Nephron progenitor cell (in vitro differentiated cells): ENCODE results near the gene POLR1G.
A peak's percentile ranks its signal among the peaks of the same experiment; 100 is the strongest.

ENCODE experiments used
- DNase-seq: peaks from one replicate; pipeline ENCODE4 v3.0.0; 2021
- H3K27ac Mint-ChIP-seq: 2 replicates; pipeline ENCODE4 v1.8.0; 2021; ENCODE audit warnings: mild to moderate bottlenecking, moderate library complexity, mixed read lengths
- H3K27me3 Mint-ChIP-seq: 2 replicates; pipeline ENCODE4 v1.8.0; 2021; ENCODE audit warnings: mild to moderate bottlenecking, low read depth, mixed read lengths; ENCODE audit not compliant: poor library complexity
- H3K36me3 Mint-ChIP-seq: 2 replicates; pipeline ENCODE4 v1.8.0; 2021; ENCODE audit warnings: low read depth, mixed read lengths
- H3K4me1 Mint-ChIP-seq: 2 replicates; pipeline ENCODE4 v1.8.0; 2021; ENCODE audit warnings: mixed read lengths
- H3K4me3 Mint-ChIP-seq: 2 replicates; pipeline ENCODE4 v1.8.0; 2021; ENCODE audit warnings: mild to moderate bottlenecking, moderate library complexity, mixed read lengths
- H3K9me3 Mint-ChIP-seq: 2 replicates; pipeline ENCODE4 v1.8.0; 2021; ENCODE audit warnings: mild to moderate bottlenecking, moderate library complexity, mixed read lengths
- CTCF ChIP-seq: fragments of 200-600 bp; sonication (generic); IDR thresholded peaks from 2 replicates; pipeline ENCODE4 v1.5.0; 2021; ENCODE audit warnings: antibody characterized with exemption

POLR1G gene

GRCh38 chr19:45450012-45450333 is 43.5 kb downstream of the POLR1G start:
- Mint-ChIP-seq H3K9me3 (peaks cover 5% of the 10 kb centered on the region), H3K27ac (peak overlapping the region; percentile 99)

DNA sequence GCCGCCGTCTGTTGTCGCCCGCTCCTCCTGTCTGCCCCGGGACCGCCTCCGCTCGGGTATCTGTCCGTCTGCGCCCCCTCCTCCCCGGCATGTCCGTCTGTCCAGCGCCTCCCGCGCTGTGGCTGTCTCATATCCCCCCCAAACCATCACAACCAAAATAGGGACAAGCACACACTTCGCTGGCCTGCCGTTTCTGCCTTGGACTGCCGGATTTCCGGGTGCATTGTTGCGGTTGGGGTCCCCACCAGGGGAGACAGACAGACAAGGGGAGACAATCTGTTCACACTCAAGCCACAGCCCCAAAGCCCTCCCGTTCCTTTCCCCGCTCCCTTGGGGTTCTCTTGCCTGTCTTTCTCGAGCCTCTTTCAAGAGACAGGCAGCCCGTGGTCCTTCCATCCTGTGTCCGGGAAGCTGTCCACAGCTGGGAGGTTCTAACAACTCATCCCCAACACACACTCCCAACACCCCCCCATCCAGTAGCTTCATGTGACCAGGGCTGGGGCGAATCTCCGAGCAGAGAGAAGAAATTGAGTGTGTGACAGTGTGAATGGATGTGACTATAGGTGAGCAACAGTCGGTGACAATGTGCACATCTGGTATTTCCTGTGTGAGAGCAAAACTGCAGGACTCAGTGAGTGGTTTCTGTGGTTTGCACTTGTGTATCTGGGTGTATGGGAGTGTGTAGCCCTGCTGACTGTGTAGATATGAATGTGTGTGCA is 44.8 kb downstream of the POLR1G start:
- Mint-ChIP-seq H3K9me3 (peaks cover 5% of the 10 kb centered on the region), H3K4me3 (peak overlapping the region; percentile 85), H3K27ac (peak overlapping the region; percentile 94), H3K4me1 (peaks cover 57% of the 10 kb centered on the region), H3K27me3 (peaks cover 24% of the 10 kb centered on the region), H3K36me3 (no peaks in the 10 kb centered on the region)
- no peak for DNase-seq
- no peak for TF ChIP-seq CTCF

More at GRCh38 chr19:45450012-45450333, 43.5 kb downstream of the POLR1G start:
- Mint-ChIP-seq H3K36me3 (no peaks in the 10 kb centered on the region), H3K4me1 (peaks cover 53% of the 10 kb centered on the region), H3K4me3 (peak overlapping the region; percentile 91), H3K27me3 (peaks cover 24% of the 10 kb centered on the region)
- DNase-seq: no peak
- TF ChIP-seq CTCF: no peak

DNA sequence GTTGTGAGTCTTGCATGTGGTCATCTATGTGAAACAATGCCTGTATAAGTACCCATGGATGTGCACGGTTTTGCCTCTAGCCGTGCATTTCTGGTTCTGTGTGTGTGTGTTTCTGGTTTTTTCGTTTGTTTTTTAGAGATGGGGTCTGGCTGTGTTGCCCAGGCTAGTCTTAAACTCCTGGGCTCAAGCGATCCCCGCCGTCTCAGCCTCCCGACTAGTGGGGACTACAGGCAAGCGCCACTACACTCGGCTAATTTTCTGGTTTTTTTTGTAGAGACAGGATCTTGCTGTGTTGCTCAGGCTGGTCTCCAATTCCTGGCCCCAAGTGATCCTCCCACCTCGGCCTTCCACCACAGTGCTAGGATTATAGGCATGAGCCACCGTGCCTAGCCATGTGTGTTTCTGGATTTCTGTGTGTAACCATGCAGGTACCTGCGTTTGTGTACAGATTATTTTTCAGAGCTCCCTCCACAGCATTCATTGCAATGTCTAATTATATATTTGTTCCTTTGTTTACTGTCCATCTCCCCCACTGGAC is 45.5 kb downstream of the POLR1G start:
- no peak for TF ChIP-seq CTCF
- H3K4me3 Mint-ChIP-seq: peak overlapping the region; percentile 85
- peaks cover 5% of the 10 kb centered on the region for H3K9me3 Mint-ChIP-seq
- DNase-seq: no peak
- H3K36me3 Mint-ChIP-seq: no peaks in the 10 kb centered on the region
- peaks cover 24% of the 10 kb centered on the region for H3K27me3 Mint-ChIP-seq
- H3K27ac Mint-ChIP-seq: peak overlapping the region; percentile 94
- peaks cover 59% of the 10 kb centered on the region for H3K4me1 Mint-ChIP-seq

GRCh38 chr19:45455707-45456499 is 49.5 kb downstream of the POLR1G start:
- no peaks in the 10 kb centered on the region for H3K36me3 Mint-ChIP-seq
- peak overlapping the region; percentile 97 for H3K27ac Mint-ChIP-seq
- DNase-seq: peak; percentile 73
- H3K27me3 Mint-ChIP-seq: peaks cover 23% of the 10 kb centered on the region
- H3K9me3 Mint-ChIP-seq: peaks cover 5% of the 10 kb centered on the region
- TF ChIP-seq CTCF: no peak
- peak overlapping the region; percentile 50 for H3K4me3 Mint-ChIP-seq
- H3K4me1 Mint-ChIP-seq: peaks cover 38% of the 10 kb centered on the region

DNA sequence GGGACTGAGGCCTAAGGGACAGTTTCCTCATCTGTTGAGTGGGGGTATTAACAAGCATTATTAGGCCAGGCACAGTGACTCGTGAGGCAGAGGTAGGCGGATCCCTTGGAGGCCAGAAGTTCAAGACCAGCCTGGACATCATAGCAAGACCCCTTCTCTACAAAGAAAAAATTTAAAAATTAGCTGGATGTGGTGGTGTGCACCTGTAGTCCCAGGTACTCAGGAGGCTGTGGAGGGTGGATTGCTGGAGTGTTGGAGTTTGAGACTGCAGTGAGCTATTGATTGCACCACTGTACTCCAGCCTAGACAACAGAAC is 50.0 kb downstream of the POLR1G start:
- H3K4me1 Mint-ChIP-seq: peaks cover 34% of the 10 kb centered on the region
- H3K36me3 Mint-ChIP-seq: no peaks in the 10 kb centered on the region
- H3K27ac Mint-ChIP-seq: peak overlapping the region; percentile 97
- H3K27me3 Mint-ChIP-seq: peaks cover 18% of the 10 kb centered on the region
- H3K4me3 Mint-ChIP-seq: no peak overlapping the region
- no peak for DNase-seq
- TF ChIP-seq CTCF: no peak
- peaks cover 5% of the 10 kb centered on the region for H3K9me3 Mint-ChIP-seq
